Trophoblast cell (in vitro differentiated cells and primary cell): ENCODE data around the gene BTBD9.
A peak's percentile ranks its signal among the peaks of the same experiment; 100 is the strongest.

ENCODE experiments used
- DNase-seq, 2 donors: peaks; one replicate each; pipeline ENCODE4 v3.0.0-alpha.2; 2016
- H2AFZ ChIP-seq: 2 replicates; pipeline ENCODE4 v1.6.1; 2013; ENCODE audit warnings: low read length, moderate library complexity, mild to moderate bottlenecking; ENCODE audit not compliant: insufficient read depth, poor library complexity
- H2AK5ac ChIP-seq: 2 replicates; pipeline ENCODE4 v1.6.1; 2013; ENCODE audit warnings: mild to moderate bottlenecking, low read length
- H2BK120ac ChIP-seq: 2 replicates; pipeline ENCODE4 v1.6.1; 2013; ENCODE audit warnings: low read length, mild to moderate bottlenecking, moderate library complexity; ENCODE audit not compliant: insufficient read depth, poor library complexity
- H2BK12ac ChIP-seq: 2 replicates; pipeline ENCODE4 v1.6.1; 2013; ENCODE audit warnings: mild to moderate bottlenecking, low read length, moderate library complexity
- H2BK5ac ChIP-seq: 2 replicates; pipeline ENCODE4 v1.6.1; 2013; ENCODE audit warnings: low read length, low read depth, moderate library complexity, mild to moderate bottlenecking; ENCODE audit not compliant: poor library complexity
- H3K14ac ChIP-seq: 2 replicates; pipeline ENCODE4 v1.6.1; 2013; ENCODE audit warnings: mild to moderate bottlenecking, low read length
- H3K18ac ChIP-seq: 2 replicates; pipeline ENCODE4 v1.6.1; 2013; ENCODE audit warnings: mild to moderate bottlenecking, low read length
- H3K23ac ChIP-seq: 2 replicates; pipeline ENCODE4 v1.6.1; 2013; ENCODE audit warnings: low read length
- H3K27ac ChIP-seq: 2 replicates; pipeline ENCODE4 v1.5.1; 2013; ENCODE audit warnings: low read depth, mild to moderate bottlenecking, inconsistent platforms, low read length, moderate library complexity
- H3K27me3 ChIP-seq: 2 replicates; pipeline ENCODE4 v1.6.1; 2013; ENCODE audit warnings: inconsistent platforms, mild to moderate bottlenecking, low read length, moderate library complexity; ENCODE audit not compliant: insufficient read depth
- H3K36me3 ChIP-seq, 2 experiments: 1 replicate in 1 of 2; 2 replicates in 1 of 2; pipeline ENCODE4 v1.6.1; 2013; ENCODE audit warnings: low read length in 2 of 2, mild to moderate bottlenecking in 2 of 2, moderate library complexity in 1 of 2; ENCODE audit not compliant: insufficient read depth in 2 of 2, control insufficient read depth in 1 of 2
- H3K4ac ChIP-seq: 2 replicates; pipeline ENCODE4 v1.6.1; 2013; ENCODE audit warnings: low read depth, mild to moderate bottlenecking, low read length, moderate library complexity
- H3K4me1 ChIP-seq, 2 experiments: 1 replicate in 1 of 2; 2 replicates in 1 of 2; pipeline ENCODE4 v1.6.1; 2013; ENCODE audit warnings: low read length in 2 of 2, mild to moderate bottlenecking in 2 of 2, moderate library complexity in 1 of 2; ENCODE audit not compliant: insufficient read depth in 2 of 2, control insufficient read depth in 1 of 2
- H3K4me2 ChIP-seq: 2 replicates; pipeline ENCODE4 v1.6.1; 2013; ENCODE audit warnings: inconsistent platforms, mild to moderate bottlenecking, low read length, moderate library complexity
- H3K4me3 ChIP-seq: 2 replicates; pipeline ENCODE4 v1.5.1; 2013; ENCODE audit warnings: mild to moderate bottlenecking, low read depth, low read length, inconsistent platforms
- H3K79me1 ChIP-seq: one replicate; pipeline ENCODE4 v1.6.1; 2013; ENCODE audit warnings: low read length
- H3K79me2 ChIP-seq: 2 replicates; pipeline ENCODE4 v1.6.1; 2013; ENCODE audit warnings: low read length, mild to moderate bottlenecking; ENCODE audit not compliant: control insufficient read depth, insufficient read depth, poor library complexity
- H3K9ac ChIP-seq: 2 replicates; pipeline ENCODE4 v1.6.1; 2013; ENCODE audit warnings: mild to moderate bottlenecking, low read length
- H3K9me3 ChIP-seq: 2 replicates; pipeline ENCODE4 v1.6.1; 2013; ENCODE audit warnings: low read depth, mild to moderate bottlenecking, control low read depth, inconsistent platforms, low read length; ENCODE audit not compliant: insufficient read depth
- H4K12ac ChIP-seq: 2 replicates; pipeline ENCODE4 v1.6.1; 2013; ENCODE audit warnings: low read depth, mild to moderate bottlenecking, low read length, moderate library complexity
- H4K8ac ChIP-seq: 2 replicates; pipeline ENCODE4 v1.6.1; 2013; ENCODE audit warnings: low read depth, mild to moderate bottlenecking, low read length, moderate library complexity
- H4K91ac ChIP-seq: one replicate; pipeline ENCODE4 v1.6.1; 2013; ENCODE audit warnings: low read depth, mild to moderate bottlenecking, low read length, moderate library complexity
- WGBS: extraction: QIAGEN DNeasy Blood & Tissue Kit; methylation state at CpG from one replicate; pipeline ENCODE4 v1.1.7; 2013; ENCODE audit warnings: missing lambda C conversion rate; ENCODE audit not compliant: insufficient read length, insufficient coverage; ENCODE audit errors: extremely low coverage; 5-methylcytosine and 5-hydroxymethylcytosine counted together

The BTBD9 gene

DNA sequence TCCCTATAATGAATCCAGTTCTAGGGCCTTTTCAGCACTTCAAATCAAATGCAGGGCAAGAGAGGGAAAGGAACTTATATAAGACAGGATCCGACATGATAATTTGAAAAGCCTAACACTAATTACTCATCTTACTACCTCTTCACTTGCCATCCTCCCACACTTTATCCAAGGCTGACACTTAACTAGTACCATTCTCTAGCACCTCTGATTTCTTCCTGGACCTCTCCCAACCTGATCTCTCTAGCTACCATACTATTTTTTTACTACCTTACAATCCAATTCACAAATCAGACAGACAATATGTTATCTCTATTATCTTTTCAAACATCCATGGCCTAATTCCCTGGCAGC lies 50.4 kb downstream of the BTBD9 start:
- no peak for DNase-seq
- no peaks in the 10 kb centered on the region for H3K9me3 ChIP-seq
- no peak overlapping the region for H2BK12ac ChIP-seq
- H3K27ac ChIP-seq = no peak overlapping the region
- H3K9ac ChIP-seq = no peak overlapping the region
- H3K14ac ChIP-seq = no peak overlapping the region
- H3K4me2 ChIP-seq = no peak overlapping the region
- no peak overlapping the region for H2AK5ac ChIP-seq
- H2BK5ac ChIP-seq = no peak overlapping the region
- H3K27me3 ChIP-seq = no peaks in the 10 kb centered on the region
- H3K23ac ChIP-seq = no peak overlapping the region
- H3K36me3 ChIP-seq = no peaks in the 10 kb centered on the region
- H4K8ac ChIP-seq = no peak overlapping the region
- no peak overlapping the region for H2AFZ ChIP-seq
- no peaks in the 10 kb centered on the region for H3K79me1 ChIP-seq
- no peaks in the 10 kb centered on the region for H3K79me2 ChIP-seq
- H3K18ac ChIP-seq = no peak overlapping the region
- no CpG with 5 or more reads among the region's 1 CpG for WGBS
- H3K4ac ChIP-seq = no peak overlapping the region
- no peak overlapping the region for H3K4me3 ChIP-seq
- no peak overlapping the region for H2BK120ac ChIP-seq
- H3K4me1 ChIP-seq = no peaks in the 10 kb centered on the region
- H4K91ac ChIP-seq = no peak overlapping the region
- H4K12ac ChIP-seq = no peak overlapping the region

DNA sequence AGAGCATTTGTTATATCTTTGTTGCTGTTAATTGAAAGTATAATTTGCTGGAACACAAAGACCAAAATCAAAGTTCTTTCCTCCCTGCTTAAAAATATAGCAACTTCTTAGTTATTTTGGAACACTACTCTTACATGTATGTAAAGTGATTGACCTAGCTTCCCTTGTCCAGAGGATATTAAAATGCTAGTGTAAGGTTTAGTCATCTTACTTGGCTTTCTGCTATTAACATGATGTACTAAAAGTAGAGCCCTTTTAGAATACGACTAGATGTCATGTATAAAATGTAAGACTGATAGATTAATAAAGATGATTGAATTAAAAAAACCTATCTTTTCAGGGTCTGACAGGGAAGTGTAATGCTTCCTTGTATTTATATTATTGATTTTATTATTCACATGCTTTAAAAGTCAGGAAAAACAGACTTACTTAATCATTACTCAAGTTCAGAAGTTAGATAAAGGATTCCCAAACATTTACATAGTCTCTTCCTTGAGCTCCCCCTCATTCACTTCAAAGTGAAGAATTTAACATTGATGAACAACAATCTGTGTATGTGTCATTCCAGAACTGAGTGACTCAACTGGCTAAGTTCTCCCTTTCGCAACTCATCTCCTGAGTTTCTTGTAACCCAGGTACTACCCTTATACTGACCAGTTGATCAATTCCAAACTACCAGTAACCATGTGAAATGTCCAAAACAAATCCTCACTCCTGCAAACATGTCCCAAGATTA lies 50.9 kb downstream of the BTBD9 start:
- Histone ChIP-seq H2BK5ac (no peak overlapping the region), H3K4me1 (no peaks in the 10 kb centered on the region), H3K9ac (no peak overlapping the region), H3K27me3 (no peaks in the 10 kb centered on the region), H3K23ac (no peak overlapping the region), H2AFZ (no peak overlapping the region), H3K4ac (no peak overlapping the region), H3K14ac (no peak overlapping the region), H2AK5ac (no peak overlapping the region), H3K36me3 (no peaks in the 10 kb centered on the region), H3K27ac (no peak overlapping the region), H2BK120ac (no peak overlapping the region), H4K8ac (no peak overlapping the region), H3K79me1 (no peaks in the 10 kb centered on the region), H4K12ac (no peak overlapping the region), H2BK12ac (no peak overlapping the region), H3K9me3 (no peaks in the 10 kb centered on the region), H3K4me2 (no peak overlapping the region), H4K91ac (no peak overlapping the region), H3K4me3 (no peak overlapping the region), H3K18ac (no peak overlapping the region), H3K79me2 (no peaks in the 10 kb centered on the region)
- DNase-seq = peak; percentile 36 to 89
- WGBS = no CpG with 5 or more reads among the region's 2 CpGs

DNA sequence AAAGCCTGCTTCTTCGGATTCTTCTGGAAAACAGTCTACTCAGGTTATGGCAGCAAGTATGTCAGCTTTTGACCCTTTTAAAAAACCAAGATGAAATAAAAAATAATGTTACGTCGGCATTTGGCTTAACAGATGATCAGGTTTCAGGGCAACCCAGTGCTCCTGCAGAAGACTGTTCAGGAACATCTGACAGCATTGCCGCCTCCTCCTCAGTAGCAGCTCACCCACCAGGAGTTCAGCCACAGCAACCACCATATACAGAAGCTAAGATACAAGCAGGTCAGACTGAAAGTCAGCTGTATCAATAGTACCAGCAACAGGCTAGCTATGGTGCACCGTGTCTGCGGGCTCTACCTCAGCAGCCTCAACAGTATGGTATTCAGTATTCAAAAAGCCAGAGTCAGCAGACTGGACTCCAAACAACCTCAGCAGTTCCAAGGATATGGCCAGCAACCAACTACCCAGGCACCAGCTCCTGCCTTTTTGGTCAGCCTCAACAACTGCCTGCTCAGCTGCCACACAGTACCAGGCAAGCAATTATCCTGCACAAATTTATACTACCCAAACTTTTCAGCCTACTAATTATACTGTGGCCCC lies 51.9 kb downstream of the BTBD9 start:
- no peak overlapping the region for H4K8ac ChIP-seq
- H4K12ac ChIP-seq = no peak overlapping the region
- no peak overlapping the region for H3K9ac ChIP-seq
- no peaks in the 10 kb centered on the region for H3K36me3 ChIP-seq
- H2BK5ac ChIP-seq = no peak overlapping the region
- no peak overlapping the region for H2AK5ac ChIP-seq
- H3K14ac ChIP-seq = no peak overlapping the region
- no peak overlapping the region for H2AFZ ChIP-seq
- no peaks in the 10 kb centered on the region for H3K79me2 ChIP-seq
- H4K91ac ChIP-seq = no peak overlapping the region
- H2BK12ac ChIP-seq = no peak overlapping the region
- no peaks in the 10 kb centered on the region for H3K27me3 ChIP-seq
- H3K4me1 ChIP-seq = no peaks in the 10 kb centered on the region
- no peak overlapping the region for H3K4me2 ChIP-seq
- no peak overlapping the region for H3K27ac ChIP-seq
- no peak overlapping the region for H3K18ac ChIP-seq
- H3K79me1 ChIP-seq = no peaks in the 10 kb centered on the region
- DNase-seq = peak; percentile 51 to 65
- H3K4ac ChIP-seq = no peak overlapping the region
- no CpG with 5 or more reads among the region's 6 CpGs for WGBS
- H3K23ac ChIP-seq = no peak overlapping the region
- H3K9me3 ChIP-seq = no peaks in the 10 kb centered on the region
- H3K4me3 ChIP-seq = no peak overlapping the region
- H2BK120ac ChIP-seq = no peak overlapping the region

DNA sequence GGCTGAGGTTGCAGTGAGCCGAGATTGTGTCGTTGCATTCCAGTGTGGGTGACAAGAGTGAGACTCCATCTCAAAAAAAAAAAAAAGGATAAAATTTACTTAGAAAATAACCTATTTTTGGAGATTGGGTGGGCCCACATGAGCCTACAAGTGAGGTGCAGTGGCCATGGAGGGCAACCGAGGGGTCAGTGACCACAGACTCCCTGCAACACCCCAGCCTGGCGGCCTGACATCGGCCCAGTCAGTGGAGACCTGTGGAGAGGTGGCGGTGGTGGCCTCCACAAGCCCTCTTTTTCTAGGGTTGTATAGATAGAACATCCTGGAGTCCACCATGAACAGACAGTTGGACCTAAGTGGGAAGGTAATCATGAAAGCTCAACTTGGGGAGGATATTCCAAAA lies 52.7 kb downstream of the BTBD9 start:
- Histone ChIP-seq H2BK5ac (no peak overlapping the region), H3K18ac (no peak overlapping the region), H4K8ac (no peak overlapping the region), H3K36me3 (no peaks in the 10 kb centered on the region), H3K23ac (no peak overlapping the region), H3K4ac (no peak overlapping the region), H3K27me3 (no peaks in the 10 kb centered on the region), H2AFZ (no peak overlapping the region), H3K4me1 (no peaks in the 10 kb centered on the region), H3K79me1 (no peaks in the 10 kb centered on the region), H3K14ac (no peak overlapping the region), H2AK5ac (no peak overlapping the region), H3K79me2 (no peaks in the 10 kb centered on the region), H3K9me3 (no peaks in the 10 kb centered on the region), H3K27ac (no peak overlapping the region), H3K4me3 (no peak overlapping the region), H2BK12ac (no peak overlapping the region), H4K91ac (no peak overlapping the region), H3K4me2 (no peak overlapping the region), H2BK120ac (no peak overlapping the region), H3K9ac (no peak overlapping the region), H4K12ac (no peak overlapping the region)
- no CpG with 5 or more reads among the region's 6 CpGs for WGBS
- no peak for DNase-seq
